ENCODE measurements around the gene CLEC16A. TPM values are rescaled to one million over a fixed set of nuclear protein-coding genes. Genes with fewer than 3 reads are reported as not detected.

Gene CLEC16A
- total and polyA plus RNA-seq, 9 of the 15 experiments (the other 6 are each of a cell fraction or from before 2014, with no cell fraction given): 1.00 to 22.3 (median 10.0) TPM

DNA sequence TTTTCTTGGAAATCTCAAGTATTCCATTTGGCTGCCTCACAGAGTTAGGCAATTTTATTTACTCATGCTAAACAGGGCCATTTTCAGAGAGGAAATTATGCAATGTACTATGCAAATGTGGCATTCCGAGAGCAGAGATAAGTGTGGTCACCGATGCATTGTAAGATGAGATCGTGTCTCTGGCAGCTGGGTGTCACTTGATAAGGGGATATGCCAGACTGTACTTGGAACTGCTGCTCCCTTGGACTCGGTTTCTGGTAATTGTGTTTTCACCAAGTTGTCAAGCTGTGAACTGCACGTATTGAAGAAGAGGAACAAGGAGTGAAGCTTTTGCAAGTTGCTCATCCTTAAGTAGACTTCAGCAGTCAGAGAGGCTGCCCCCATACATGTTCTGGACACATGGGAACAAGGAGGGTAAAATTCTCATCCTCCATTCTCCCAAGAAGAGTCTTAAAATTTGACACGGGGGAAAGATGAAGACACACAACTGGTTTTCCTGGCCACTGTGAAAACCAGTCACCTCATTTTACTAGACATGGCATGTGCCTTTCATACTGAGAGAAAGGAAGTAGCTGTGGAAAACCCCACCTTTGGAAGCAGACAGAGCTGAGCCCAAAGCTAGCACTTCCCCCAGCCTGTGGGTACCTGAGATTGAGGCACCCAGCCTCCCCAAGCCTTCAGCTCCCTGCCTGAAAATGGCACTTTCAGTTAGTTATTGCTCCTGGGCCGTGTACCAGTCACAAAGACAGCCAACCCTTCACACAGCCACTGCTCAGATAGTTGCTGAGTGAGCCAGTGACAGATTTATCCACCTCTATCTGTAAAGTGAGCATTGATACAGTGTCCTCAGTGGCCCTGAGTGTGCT is 160.9 kb downstream of the CLEC16A start (continued):
- TF ChIP-seq ESRRB (CRISPR knock-in tag; IDR thresholded peaks at IDR 0.05; ENCODE audit: borderline replicate concordance) (no peak), PURB (CRISPR knock-in tag; IDR thresholded peaks at IDR 0.05; ENCODE audit: low read depth) (no peak), ZNF12 (CRISPR knock-in tag; IDR thresholded peaks at IDR 0.05) (no peak), ZNF717 (CRISPR knock-in tag; IDR thresholded peaks at IDR 0.05) (no peak), MED1 (CRISPR knock-in tag; IDR thresholded peaks at IDR 0.05; ENCODE audit: borderline replicate concordance) (no peak), XRCC3 (IDR thresholded peaks at IDR 0.05) (no peak), NCOA4 (IDR thresholded peaks at IDR 0.05; ENCODE audit: partially characterized antibody) (peak; percentile 7), TAF15 (IDR thresholded peaks at IDR 0.05; ENCODE audit: low read depth, low read length) (no peak), POLR2AphosphoS5 (IDR thresholded peaks at IDR 0.05; ENCODE audit: control insufficient read depth, insufficient read depth, low read depth, low read length) (peak; percentile 91), SLC30A9 (CRISPR knock-in tag; IDR thresholded peaks at IDR 0.05) (no peak), BCL6 (CRISPR knock-in tag; IDR thresholded peaks at IDR 0.05) (no peak; the same call in 1 of the 2 replicates), HNRNPLL (IDR thresholded peaks at IDR 0.05; ENCODE audit: low read depth, low read length, poor library complexity, severe bottlenecking) (no peak), ZNF644 (tag; IDR thresholded peaks at IDR 0.05; ENCODE audit: low read depth) (peak; percentile 80; the same call in 1 of the 2 replicates), SNIP1 (IDR thresholded peaks at IDR 0.05; ENCODE audit: low read depth) (no peak), PHB (CRISPR knock-in tag; IDR thresholded peaks at IDR 0.05) (no peak), RFX5 (IDR thresholded peaks at IDR 0.05; ENCODE audit: low read depth, low read length) (no peak), CC2D1A (IDR thresholded peaks at IDR 0.05) (peak; percentile 98), IRF2 (CRISPR knock-in tag; IDR thresholded peaks at IDR 0.05) (no peak), ZFP1 (CRISPR knock-in tag; IDR thresholded peaks at IDR 0.05) (no peak), TEAD2 (tag; IDR thresholded peaks at IDR 0.05) (peak; percentile 92), GTF2A2 (tag; IDR thresholded peaks at IDR 0.05) (no peak), ZNF785 (CRISPR knock-in tag; IDR thresholded peaks at IDR 0.05) (no peak), FOSL1 (tag; conservative IDR thresholded peaks at IDR 0.05) (peak; percentile 92), TGIF2 (CRISPR knock-in tag; IDR thresholded peaks at IDR 0.05) (no peak), MYBL2 (IDR thresholded peaks at IDR 0.05; ENCODE audit: low read depth) (no peak), MYBL2 (CRISPR knock-in tag; IDR thresholded peaks at IDR 0.05; ENCODE audit: borderline replicate concordance) (no peak), BRD9 (IDR thresholded peaks at IDR 0.05; ENCODE audit: low read depth, partially characterized antibody) (peak; percentile 88)
- TF ChIP-seq, protein P1, sequence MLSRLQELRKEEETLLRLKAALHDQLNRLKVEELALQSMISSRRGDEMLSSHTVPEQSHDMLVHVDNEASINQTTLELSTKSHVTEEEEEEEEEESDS (CRISPR knock-in tag; IDR thresholded peaks at IDR 0.05): no peak
- TF ChIP-seq, protein P2, sequence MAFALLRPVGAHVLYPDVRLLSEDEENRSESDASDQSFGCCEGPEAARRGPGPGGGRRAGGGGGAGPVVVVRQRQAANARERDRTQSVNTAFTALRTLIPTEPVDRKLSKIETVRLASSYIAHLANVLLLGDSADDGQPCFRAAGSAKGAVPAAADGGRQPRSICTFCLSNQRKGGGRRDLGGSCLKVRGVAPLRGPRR (CRISPR knock-in tag; IDR thresholded peaks at IDR 0.05): no peak
- TF ChIP-seq, protein P3, sequence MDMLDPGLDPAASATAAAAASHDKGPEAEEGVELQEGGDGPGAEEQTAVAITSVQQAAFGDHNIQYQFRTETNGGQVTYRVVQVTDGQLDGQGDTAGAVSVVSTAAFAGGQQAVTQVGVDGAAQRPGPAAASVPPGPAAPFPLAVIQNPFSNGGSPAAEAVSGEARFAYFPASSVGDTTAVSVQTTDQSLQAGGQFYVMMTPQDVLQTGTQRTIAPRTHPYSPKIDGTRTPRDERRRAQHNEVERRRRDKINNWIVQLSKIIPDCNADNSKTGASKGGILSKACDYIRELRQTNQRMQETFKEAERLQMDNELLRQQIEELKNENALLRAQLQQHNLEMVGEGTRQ (CRISPR knock-in tag; IDR thresholded peaks at IDR 0.05): no peak

Measured in K562 (cell line).